Activated CD4-positive, alpha-beta memory T cell treated with anti-CD3 and anti-CD28 coated beads for 36 hours (primary cell): ENCODE measurements around the gene YIPF7. TPM values are rescaled to one million over a fixed set of nuclear protein-coding genes. Genes with fewer than 3 reads are reported as not detected.

Experiments
- CTCF ChIA-PET: fragments of 350-600 bp; sonication (Branson Sonifier 250); formaldehyde crosslinking; loops from one replicate; lab custom pipeline; 2021; ENCODE audit warnings: antibody characterized with exemption, inconsistent platforms; lab: Charles Lee
- POLR2A ChIA-PET: fragments of 350-600 bp; sonication (Branson Sonifier 250); formaldehyde crosslinking; loops from one replicate; lab custom pipeline; 2021; ENCODE audit warnings: antibody characterized with exemption; lab: Charles Lee
- DNase-seq: peaks from one replicate; pipeline ENCODE4 v3.0.0-alpha.2; 2020
- H3K27ac Mint-ChIP-seq: one replicate; pipeline ENCODE4 v1.8.0; 2021; ENCODE audit warnings: mixed read lengths
- H3K27me3 Mint-ChIP-seq: one replicate; pipeline ENCODE4 v1.8.0; 2021; ENCODE audit warnings: mixed read lengths
- H3K36me3 Mint-ChIP-seq: one replicate; pipeline ENCODE4 v1.8.0; 2021; ENCODE audit warnings: mixed read lengths
- H3K4me1 Mint-ChIP-seq: one replicate; pipeline ENCODE4 v1.8.0; 2021; ENCODE audit warnings: low read depth, mixed read lengths
- H3K4me3 Mint-ChIP-seq: one replicate; pipeline ENCODE4 v1.8.0; 2021; ENCODE audit warnings: mild to moderate bottlenecking, mixed read lengths
- H3K9me3 Mint-ChIP-seq: one replicate; pipeline ENCODE4 v1.8.0; 2021; ENCODE audit warnings: mixed read lengths
- intact Hi-C: fragments of 100-400 bp; cut with micrococcal nuclease; formaldehyde crosslinking; loops from one replicate; pipeline ENCODE4 v1.15.1; 2023
- total RNA-seq, 2 experiments: library from RNA; stranded (reverse); gene quantifications; one replicate each; pipeline ENCODE4 v1.2.3, GENCODE V29; 2021

The YIPF7 gene
- not detected for total RNA-seq

GRCh38 chr4:44651425-44651824, at the start of gene YIPF7:
Gene YIPF7 (minus strand): TSS chr4:44651625. CDS start chr4:44650100, 1,525 bp downstream.
- POLR2A ChIA-PET: no interaction called here
- Mint-ChIP-seq H3K27ac (no peak within 1 kb of the TSS), H3K36me3 (no peaks in the 10 kb centered on the region), H3K4me3 (no peak within 1 kb of the TSS), H3K9me3 (no peaks in the 10 kb centered on the region), H3K4me1 (no peaks in the 10 kb centered on the region), H3K27me3 (peaks cover 2% of the 10 kb centered on the region)
- intact Hi-C loops: no loop called here
- no peak for DNase-seq
- CTCF ChIA-PET: no interaction called here

GRCh38 chr4:44701037-44701436, 49.6 kb upstream of the YIPF7 start:
- H3K4me3 Mint-ChIP-seq: no peak overlapping the region
- ChIA-PET POLR2A (interaction anchor here (1.0 kb wide), 1 partner anchor 23 kb away, joined by 4 read pairs; the partner anchor contains the start of gene GUF1), CTCF (interaction anchor here (0.6 kb wide), 1 partner anchor 10 kb away, joined by 3 read pairs; no protein-coding TSS in a partner anchor)
- H3K27ac Mint-ChIP-seq: no peak overlapping the region
- intact Hi-C loops: no loop called here
- no peaks in the 10 kb centered on the region for H3K27me3 Mint-ChIP-seq
- H3K4me1 Mint-ChIP-seq: peaks cover 2% of the 10 kb centered on the region
- DNase-seq: no peak
- H3K36me3 Mint-ChIP-seq: peaks cover 37% of the 10 kb centered on the region
- H3K9me3 Mint-ChIP-seq: no peaks in the 10 kb centered on the region

- ChIA-PET CTCF (no interaction called here), POLR2A (no interaction called here)
- Mint-ChIP-seq H3K9me3 (no peaks in the 10 kb centered on the region), H3K36me3 (peaks cover 40% of the 10 kb centered on the region), H3K27ac (no peak overlapping the region), H3K27me3 (no peaks in the 10 kb centered on the region), H3K4me3 (no peak overlapping the region), H3K4me1 (peaks cover 2% of the 10 kb centered on the region)
- DNase-seq: no peak
- intact Hi-C loops: no loop called here
These were observed 49.0 kb upstream of the YIPF7 start for GRCh38 chr4:44700427-44700826.

- Mint-ChIP-seq H3K27me3 (no peaks in the 10 kb centered on the region), H3K4me1 (peaks cover 33% of the 10 kb centered on the region), H3K9me3 (no peaks in the 10 kb centered on the region), H3K27ac (no peak overlapping the region), H3K4me3 (no peak overlapping the region), H3K36me3 (peaks cover 43% of the 10 kb centered on the region)
- DNase-seq: no peak
- ChIA-PET CTCF (interaction anchor here (0.9 kb wide), 1 partner anchor 10 kb away, joined by 3 read pairs; no protein-coding TSS in a partner anchor), POLR2A (no interaction called here)
- intact Hi-C loops: no loop called here
These were observed 33.2 kb upstream of the YIPF7 start for GRCh38 chr4:44684648-44685047.

- Mint-ChIP-seq H3K9me3 (no peaks in the 10 kb centered on the region), H3K36me3 (peaks cover 12% of the 10 kb centered on the region), H3K4me3 (peak overlapping the region; percentile 96), H3K4me1 (peaks cover 30% of the 10 kb centered on the region), H3K27me3 (no peaks in the 10 kb centered on the region), H3K27ac (peak overlapping the region; percentile 94)
- intact Hi-C loops: loop anchor here (2.0 kb wide), 2 partner anchors 16 to 50 kb away; no protein-coding TSS in a partner anchor
- ChIA-PET POLR2A (interaction anchor here (3.1 kb wide), 1 partner anchor 47 kb away, joined by 30 read pairs; the partner anchor contains the start of gene GNPDA2), CTCF (interaction anchor here (0.6 kb wide), 1 partner anchor 1065 kb away, joined by 3 read pairs; no protein-coding TSS in a partner anchor)
- no peak for DNase-seq
These were observed 27.6 kb upstream of the YIPF7 start for GRCh38 chr4:44679060-44679459.

GRCh38 chr4:44678094-44679041, 26.9 kb upstream of the YIPF7 start, which contains the start of gene GUF1:
Gene GUF1 (plus strand): TSS chr4:44678420. CDS start chr4:44678623, 203 bp downstream.
- Mint-ChIP-seq H3K4me3 (peak within 1 kb of the TSS; percentile 96), H3K27ac (peak within 1 kb of the TSS; percentile 94), H3K27me3 (no peaks in the 10 kb centered on the region), H3K4me1 (peaks cover 28% of the 10 kb centered on the region), H3K9me3 (no peaks in the 10 kb centered on the region), H3K36me3 (peaks cover 10% of the 10 kb centered on the region)
- CTCF ChIA-PET: interaction anchor here (0.6 to 1.0 kb wide), 2 partner anchors 9 to 1066 kb away, joined by 3 read pairs; no protein-coding TSS in a partner anchor
- intact Hi-C loops: loop anchor here (1.0 to 2.0 kb wide), 3 partner anchors 16 to 50 kb away; partner anchors contain the start of gene GNPDA2
- DNase-seq: peak; percentile 92
- POLR2A ChIA-PET: interaction anchor here (0.8 to 3.1 kb wide), 2 partner anchors 23 to 48 kb away, joined by 4 to 30 read pairs; partner anchors contain the start of gene GNPDA2

GRCh38 chr4:44675366-44675765, 23.9 kb upstream of the YIPF7 start:
- Mint-ChIP-seq H3K36me3 (no peaks in the 10 kb centered on the region), H3K4me1 (peaks cover 12% of the 10 kb centered on the region), H3K9me3 (no peaks in the 10 kb centered on the region), H3K27me3 (no peaks in the 10 kb centered on the region), H3K4me3 (no peak overlapping the region), H3K27ac (no peak overlapping the region)
- no peak for DNase-seq
- ChIA-PET CTCF (no interaction called here), POLR2A (no interaction called here)
- intact Hi-C loops: no loop called here

- no peak for DNase-seq
- Mint-ChIP-seq H3K27me3 (peaks cover 3% of the 10 kb centered on the region), H3K36me3 (no peaks in the 10 kb centered on the region), H3K4me1 (peaks cover 11% of the 10 kb centered on the region), H3K9me3 (no peaks in the 10 kb centered on the region), H3K4me3 (no peak overlapping the region), H3K27ac (no peak overlapping the region)
- POLR2A ChIA-PET: no interaction called here
- CTCF ChIA-PET: no interaction called here
- intact Hi-C loops: no loop called here
These were observed 23.0 kb upstream of the YIPF7 start for GRCh38 chr4:44674471-44674870.

GRCh38 chr4:44671636-44672035, 20.2 kb upstream of the YIPF7 start:
- peaks cover 10% of the 10 kb centered on the region for H3K27me3 Mint-ChIP-seq
- POLR2A ChIA-PET: no interaction called here
- H3K4me1 Mint-ChIP-seq: no peaks in the 10 kb centered on the region
- intact Hi-C loops: no loop called here
- no peaks in the 10 kb centered on the region for H3K9me3 Mint-ChIP-seq
- CTCF ChIA-PET: interaction anchor here (1.2 kb wide), 1 partner anchor 88 kb away, joined by 3 read pairs; no protein-coding TSS in a partner anchor
- no peak overlapping the region for H3K27ac Mint-ChIP-seq
- no peak overlapping the region for H3K4me3 Mint-ChIP-seq
- H3K36me3 Mint-ChIP-seq: no peaks in the 10 kb centered on the region
- DNase-seq: no peak

GRCh38 chr4:44670506-44671199, 19.2 kb upstream of the YIPF7 start:
- Mint-ChIP-seq H3K36me3 (no peaks in the 10 kb centered on the region), H3K9me3 (no peaks in the 10 kb centered on the region), H3K27ac (no peak overlapping the region), H3K4me3 (no peak overlapping the region), H3K4me1 (no peaks in the 10 kb centered on the region), H3K27me3 (peaks cover 10% of the 10 kb centered on the region)
- ChIA-PET CTCF (no interaction called here), POLR2A (no interaction called here)
- intact Hi-C loops: no loop called here
- no peak for DNase-seq

- no peak for DNase-seq
- no peaks in the 10 kb centered on the region for H3K9me3 Mint-ChIP-seq
- intact Hi-C loops: no loop called here
- H3K36me3 Mint-ChIP-seq: no peaks in the 10 kb centered on the region
- ChIA-PET CTCF (interaction anchor here (1.0 kb wide), 1 partner anchor 9 kb away, joined by 3 read pairs; no protein-coding TSS in a partner anchor), POLR2A (no interaction called here)
- H3K27ac Mint-ChIP-seq: no peak overlapping the region
- H3K4me3 Mint-ChIP-seq: no peak overlapping the region
- H3K27me3 Mint-ChIP-seq: peaks cover 10% of the 10 kb centered on the region
- H3K4me1 Mint-ChIP-seq: no peaks in the 10 kb centered on the region
These were observed 17.1 kb upstream of the YIPF7 start for GRCh38 chr4:44668526-44668925.
